Neural cell (in vitro differentiated cells): ENCODE results near the gene ERC2. TPM values are rescaled to one million over a fixed set of nuclear protein-coding genes. Genes with fewer than 3 reads are reported as not detected.

ENCODE experiments used
- H2AFZ ChIP-seq: fragments of 200-600, 300-800 bp; sonication (generic), shearing (Covaris generic); 2 replicates; pipeline ENCODE4 v1.6.0; 2014; ENCODE audit warnings: low read depth, mild to moderate bottlenecking, antibody characterized with exemption, low read length, moderate library complexity
- H3F3A ChIP-seq: fragments of 200-600 bp; shearing (Covaris generic); 2 replicates; pipeline ENCODE4 v1.6.1; 2016; ENCODE audit warnings: mild to moderate bottlenecking, moderate library complexity, mixed read lengths, antibody characterized with exemption, low read length; ENCODE audit not compliant: insufficient read depth, poor library complexity, severe bottlenecking
- H3K27ac ChIP-seq: fragments of 200-600, 300-800 bp; sonication (generic), shearing (Covaris generic); 2 replicates; pipeline ENCODE4 v1.5.1; 2014; ENCODE audit warnings: mild to moderate bottlenecking, low read length, moderate library complexity
- H3K27me3 ChIP-seq: fragments of 300-800, 200-600 bp; sonication (generic), shearing (Covaris generic); 2 replicates; pipeline ENCODE4 v1.6.0; 2014; ENCODE audit warnings: mild to moderate bottlenecking, low read depth, low read length, moderate library complexity; ENCODE audit not compliant: insufficient read depth
- H3K36me3 ChIP-seq: fragments of 300-800, 200-600 bp; sonication (generic), shearing (Covaris generic); 2 replicates; pipeline ENCODE4 v1.5.1; 2014; ENCODE audit warnings: mild to moderate bottlenecking, antibody characterized with exemption, low read length, moderate library complexity; ENCODE audit not compliant: insufficient read depth
- H3K4me2 ChIP-seq: fragments of 300-800, 200-600 bp; sonication (generic), shearing (Covaris generic); 2 replicates; pipeline ENCODE4 v1.6.0; 2014; ENCODE audit warnings: mild to moderate bottlenecking, low read length
- H3K4me3 ChIP-seq: fragments of 300-800, 200-600 bp; sonication (generic), shearing (Covaris generic); 2 replicates; pipeline ENCODE4 v1.5.1; 2014; ENCODE audit warnings: mild to moderate bottlenecking, low read length, moderate library complexity
- H3K79me2 ChIP-seq: fragments of 200-600 bp; shearing (Covaris generic); replicated peaks from 2 replicates; pipeline ENCODE4 v1.6.0; 2014; ENCODE audit warnings: mild to moderate bottlenecking, low read length, moderate library complexity; ENCODE audit not compliant: insufficient read depth
- H3K9ac ChIP-seq: fragments of 300-800, 200-600 bp; sonication (generic), shearing (Covaris generic); 2 replicates; pipeline ENCODE4 v1.6.1; 2016; ENCODE audit warnings: mild to moderate bottlenecking, low read length, mixed read lengths
- H3K9me2 ChIP-seq: fragments of 200-600 bp; shearing (Covaris generic); 2 replicates; pipeline ENCODE4 v1.6.1; 2016; ENCODE audit warnings: mild to moderate bottlenecking, low read length, mixed read lengths; ENCODE audit not compliant: insufficient read depth
- H3K9me3 ChIP-seq: fragments of 200-600, 300-800 bp; sonication (generic), shearing (Covaris generic); 2 replicates; pipeline ENCODE4 v1.6.1; 2016; ENCODE audit warnings: mild to moderate bottlenecking, mixed run types, low read length, moderate library complexity, mixed read lengths
- H4K20me1 ChIP-seq: fragments of 200-600 bp; shearing (Covaris generic); 2 replicates; pipeline ENCODE4 v1.6.1; 2016; ENCODE audit warnings: mild to moderate bottlenecking, mixed run types; ENCODE audit not compliant: insufficient read depth
- CTCF ChIP-seq: fragments of 450-650 bp; IDR thresholded peaks from 2 replicates; pipeline ENCODE4 v1.5.1; 2014; ENCODE audit warnings: antibody characterized with exemption, mild to moderate bottlenecking, moderate library complexity; ENCODE audit not compliant: poor library complexity, severe bottlenecking
- EP300 ChIP-seq: fragments of 450-650 bp; conservative IDR thresholded peaks from 2 replicates; pipeline ENCODE4 v1.6.1; 2014; ENCODE audit warnings: antibody characterized with exemption, mild to moderate bottlenecking, moderate library complexity; ENCODE audit not compliant: poor library complexity, severe bottlenecking
- EZH2 ChIP-seq: fragments of 200-600, 300-800 bp; shearing (Covaris generic), sonication (generic); IDR thresholded peaks from 2 replicates; pipeline ENCODE4 v1.6.1; 2014; ENCODE audit warnings: antibody characterized with exemption, low read length, borderline replicate concordance, mild to moderate bottlenecking; ENCODE audit not compliant: insufficient read depth, poor library complexity, severe bottlenecking
- MXI1 ChIP-seq: fragments of 450-650 bp; conservative IDR thresholded peaks from 2 replicates; pipeline ENCODE4 v1.6.1; 2014; ENCODE audit warnings: antibody characterized with exemption, mild to moderate bottlenecking; ENCODE audit not compliant: poor library complexity, severe bottlenecking
- POLR2AphosphoS5 ChIP-seq: IDR thresholded peaks from 2 replicates; pipeline ENCODE4 v1.6.1; 2012
- RAD21 ChIP-seq: fragments of 450-650 bp; conservative IDR thresholded peaks from 2 replicates; pipeline ENCODE4 v1.6.1; 2014; ENCODE audit warnings: antibody characterized with exemption, mild to moderate bottlenecking, moderate library complexity
- REST ChIP-seq: IDR thresholded peaks from 2 replicates; pipeline ENCODE4 v1.6.1; 2012; ENCODE audit warnings: borderline replicate concordance
- SMC3 ChIP-seq: fragments of 450-650 bp; conservative IDR thresholded peaks from 2 replicates; pipeline ENCODE4 v1.6.1; 2014; ENCODE audit warnings: antibody characterized with exemption, mild to moderate bottlenecking, moderate library complexity; ENCODE audit not compliant: poor library complexity
- TAF1 ChIP-seq: IDR thresholded peaks from 2 replicates; pipeline ENCODE4 v1.6.1; 2012; ENCODE audit warnings: low read depth
- polyA plus RNA-seq: library from polyadenylated mRNA; depleted of rRNA; stranded (reverse); fragments of >200 nt; gene quantifications from 2 replicates; pipeline ENCODE4 v1.2.3, GENCODE V29; 2014

Gene ERC2
- polyA plus RNA-seq, 1 donor from 2014 or later = 60.4 TPM

DNA sequence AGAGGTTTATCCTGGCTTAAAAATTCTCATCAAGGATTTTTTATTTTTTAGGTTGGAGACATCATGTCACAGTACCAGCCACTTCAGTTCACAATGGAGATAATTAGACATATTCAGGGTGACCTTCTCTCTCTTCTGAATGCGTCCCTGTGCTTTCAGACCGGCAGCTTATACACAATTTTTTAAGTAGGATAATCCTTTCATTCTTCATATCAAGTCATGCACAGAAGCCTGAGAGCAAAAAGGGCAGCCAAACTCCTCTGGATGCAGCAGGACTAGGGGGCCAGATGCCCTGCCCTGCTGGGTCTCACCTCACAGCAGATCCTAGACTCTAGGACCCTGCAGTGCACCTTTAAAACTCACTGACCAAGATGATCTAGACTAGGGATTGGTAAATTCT is 210.4 kb downstream of the ERC2 start (continued):
- TF ChIP-seq SMC3 (no peak), MXI1 (no peak)

DNA sequence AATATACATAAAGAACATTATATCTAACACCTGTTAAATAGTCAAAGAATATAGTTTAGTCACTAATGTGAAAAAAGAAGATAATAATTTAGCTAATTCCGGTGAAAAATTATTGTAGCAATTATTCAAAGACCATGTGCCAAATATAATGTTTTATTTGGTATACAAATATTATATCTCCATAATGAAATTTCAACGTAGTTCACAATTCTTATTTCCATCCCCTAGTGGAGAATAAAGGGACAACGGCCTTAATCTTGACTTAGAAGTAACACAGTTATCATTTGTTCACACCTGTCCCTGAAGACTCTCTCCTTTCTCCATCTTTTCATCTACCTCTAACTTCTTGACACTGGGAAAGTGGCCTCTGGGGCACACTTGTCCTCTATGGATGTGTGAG is 213.4 kb downstream of the ERC2 start:
- Histone ChIP-seq H3K27me3 (no peaks in the 10 kb centered on the region), H3K4me3 (no peak overlapping the region), H3K36me3 (no peaks in the 10 kb centered on the region), H3F3A (no peaks in the 10 kb centered on the region), H4K20me1 (no peaks in the 10 kb centered on the region), H3K9me3 (no peaks in the 10 kb centered on the region), H3K9ac (no peak overlapping the region), H3K27ac (no peak overlapping the region), H3K4me2 (no peak overlapping the region), H2AFZ (no peak overlapping the region), H3K9me2 (no peaks in the 10 kb centered on the region), H3K79me2 (no peaks in the 10 kb centered on the region)
- TF ChIP-seq CTCF (peak; percentile 10), SMC3 (no peak)

DNA sequence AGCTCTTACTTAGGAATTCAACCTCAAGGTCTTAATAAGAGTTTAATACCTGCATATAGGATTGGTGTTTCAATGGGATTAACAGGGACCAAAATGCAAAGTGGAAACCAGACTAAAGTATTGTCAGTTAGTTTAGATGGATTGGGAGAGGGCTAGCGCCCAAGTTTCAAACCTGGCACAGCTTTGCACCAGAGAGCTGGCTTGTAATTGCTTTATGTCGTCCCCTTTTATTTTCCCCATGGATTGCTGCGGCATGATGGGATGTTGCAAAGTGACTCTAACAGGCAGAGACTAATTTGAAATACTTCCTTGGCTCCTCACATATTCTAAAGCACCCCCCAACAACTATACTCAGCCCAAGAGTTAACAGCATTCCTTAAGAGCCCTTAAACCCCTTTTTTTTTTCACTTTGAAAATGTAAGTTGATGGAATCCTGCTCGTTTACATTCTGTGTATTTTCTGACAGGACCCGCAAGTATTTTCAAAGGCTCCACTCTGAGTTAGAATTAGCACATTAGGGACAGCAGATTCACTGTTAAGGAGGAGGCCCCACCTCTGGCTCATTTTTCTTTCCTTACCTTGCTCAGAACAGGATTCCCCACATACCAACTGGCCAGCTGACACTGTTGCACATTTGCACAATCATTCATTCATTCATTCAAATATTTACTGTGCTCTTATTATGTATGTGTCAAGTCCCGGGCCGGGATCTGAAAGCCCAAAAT is 214.2 kb downstream of the ERC2 start:
- Histone ChIP-seq H3K9me3 (no peaks in the 10 kb centered on the region), H3K4me2 (no peak overlapping the region), H3K36me3 (no peaks in the 10 kb centered on the region), H3F3A (no peaks in the 10 kb centered on the region), H3K9me2 (no peaks in the 10 kb centered on the region), H3K27me3 (no peaks in the 10 kb centered on the region), H3K4me3 (no peak overlapping the region), H3K9ac (no peak overlapping the region), H4K20me1 (no peaks in the 10 kb centered on the region), H3K79me2 (no peaks in the 10 kb centered on the region), H3K27ac (no peak overlapping the region), H2AFZ (no peak overlapping the region)
- TF ChIP-seq POLR2AphosphoS5 (no peak), CTCF (no peak), EZH2 (no peak), MXI1 (no peak), TAF1 (no peak), RAD21 (no peak), REST (no peak), EP300 (no peak), SMC3 (no peak)
